Activated T-cell treated with anti-CD3 and anti-CD28 coated beads, Interleukin-2, amount 50 U/mL, for 1 hour (primary cell): ENCODE results near the gene CELSR1.

Experiments
- DNase-seq: peaks from one replicate; pipeline ENCODE4 v3.0.0-alpha.2; 2020

CELSR1 gene

DNA sequence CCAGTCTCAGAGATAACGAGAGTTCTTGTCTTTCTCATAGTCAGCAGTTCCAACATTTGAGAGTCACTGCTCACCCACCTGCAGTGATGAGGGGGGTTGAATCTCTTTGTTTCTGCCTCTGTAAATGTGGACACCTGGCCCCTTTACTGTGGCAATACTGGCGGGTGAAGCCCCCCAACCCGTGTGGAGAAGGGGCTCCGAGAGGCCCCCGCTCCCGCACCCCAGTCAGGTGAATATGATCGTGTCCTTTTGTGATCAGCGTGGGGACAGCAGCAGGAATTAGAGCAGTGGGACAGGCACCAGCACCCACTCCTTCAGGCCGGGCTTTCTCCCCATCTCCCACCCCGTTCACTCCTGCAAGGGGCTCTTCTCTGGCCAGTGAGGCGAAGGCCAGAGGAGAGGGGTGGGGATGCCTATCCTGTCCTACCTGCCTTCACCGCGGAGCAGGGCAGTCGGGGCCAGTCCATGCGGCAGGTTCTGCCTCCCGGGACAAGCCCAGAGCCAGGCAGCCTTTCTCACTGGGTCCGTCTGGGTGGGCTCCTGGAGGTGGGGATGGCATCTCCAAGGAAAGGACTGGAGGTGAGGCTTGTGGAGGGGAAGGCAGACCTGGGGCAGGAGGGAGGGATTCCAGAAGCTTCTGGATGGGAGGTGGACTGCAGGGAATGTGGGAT lies 12.7 kb upstream of the CELSR1 start:
- no peak for DNase-seq

DNA sequence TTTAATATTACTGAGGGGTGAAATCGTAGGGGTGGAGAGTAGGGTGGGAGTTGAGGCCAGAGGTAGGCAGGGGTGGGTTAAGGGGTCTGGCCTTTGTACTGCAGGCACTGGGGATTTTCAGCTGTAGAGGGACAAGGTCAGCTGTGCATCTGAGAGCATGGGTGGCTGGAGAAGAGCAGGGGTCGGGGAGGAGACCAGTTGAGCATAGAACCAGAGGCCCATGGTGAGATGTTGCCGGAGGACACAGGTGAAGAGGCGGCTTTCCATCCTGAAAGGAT lies 12.1 kb upstream of the CELSR1 start:
- no peak for DNase-seq

DNA sequence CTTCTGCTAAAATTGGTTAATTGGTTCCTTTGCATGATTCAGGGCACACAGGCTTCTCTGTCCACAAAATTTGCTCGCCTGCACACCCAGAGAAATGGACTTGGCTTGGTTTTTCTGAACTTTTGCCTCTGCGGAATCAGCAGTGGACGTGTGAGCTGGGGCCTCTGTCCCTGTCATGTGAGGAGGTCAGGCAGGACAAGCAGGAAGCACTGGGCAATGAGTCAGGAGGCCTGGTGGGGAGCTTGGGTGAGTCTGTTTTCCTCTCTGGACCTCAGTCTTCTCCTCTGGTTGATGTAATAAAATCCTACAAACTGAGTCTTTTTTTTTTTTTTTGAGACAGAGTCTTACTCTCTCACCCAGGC lies 10.4 kb upstream of the CELSR1 start:
- no peak for DNase-seq

DNA sequence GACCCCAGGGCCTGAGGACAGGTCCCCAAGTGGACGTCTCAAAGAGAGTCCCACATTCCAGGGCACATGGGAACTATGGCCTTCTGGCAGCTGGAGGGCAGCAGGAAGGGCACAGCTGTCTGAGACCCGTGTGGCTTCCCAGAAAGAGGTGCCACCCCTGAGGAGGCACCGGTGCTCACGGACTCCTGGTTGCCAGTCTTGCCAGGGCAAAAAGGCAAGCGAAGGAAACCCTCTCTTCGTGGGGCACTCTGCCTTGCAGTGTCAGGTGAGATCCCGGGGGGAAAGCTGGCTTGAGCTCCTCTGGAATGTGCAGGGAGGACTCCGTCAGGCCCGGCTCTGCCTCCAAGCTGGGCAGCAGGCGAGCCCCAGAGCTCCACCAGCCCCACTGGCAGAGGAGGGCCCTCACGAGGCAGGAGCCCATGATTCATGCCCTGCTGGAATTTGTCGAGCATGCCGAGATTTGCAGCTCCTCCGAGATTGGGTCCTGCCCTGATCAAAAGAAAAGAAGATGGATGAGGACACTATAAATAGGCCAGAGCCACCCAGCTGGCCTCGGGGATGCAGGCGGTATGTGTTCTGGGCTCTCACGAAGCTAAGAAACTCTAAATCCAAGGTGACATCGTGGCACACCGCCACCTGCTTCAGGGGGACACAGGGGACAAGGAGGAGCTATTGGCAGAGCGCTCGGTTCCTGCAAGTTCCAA lies 9.9 kb upstream of the CELSR1 start:
- no peak for DNase-seq

DNA sequence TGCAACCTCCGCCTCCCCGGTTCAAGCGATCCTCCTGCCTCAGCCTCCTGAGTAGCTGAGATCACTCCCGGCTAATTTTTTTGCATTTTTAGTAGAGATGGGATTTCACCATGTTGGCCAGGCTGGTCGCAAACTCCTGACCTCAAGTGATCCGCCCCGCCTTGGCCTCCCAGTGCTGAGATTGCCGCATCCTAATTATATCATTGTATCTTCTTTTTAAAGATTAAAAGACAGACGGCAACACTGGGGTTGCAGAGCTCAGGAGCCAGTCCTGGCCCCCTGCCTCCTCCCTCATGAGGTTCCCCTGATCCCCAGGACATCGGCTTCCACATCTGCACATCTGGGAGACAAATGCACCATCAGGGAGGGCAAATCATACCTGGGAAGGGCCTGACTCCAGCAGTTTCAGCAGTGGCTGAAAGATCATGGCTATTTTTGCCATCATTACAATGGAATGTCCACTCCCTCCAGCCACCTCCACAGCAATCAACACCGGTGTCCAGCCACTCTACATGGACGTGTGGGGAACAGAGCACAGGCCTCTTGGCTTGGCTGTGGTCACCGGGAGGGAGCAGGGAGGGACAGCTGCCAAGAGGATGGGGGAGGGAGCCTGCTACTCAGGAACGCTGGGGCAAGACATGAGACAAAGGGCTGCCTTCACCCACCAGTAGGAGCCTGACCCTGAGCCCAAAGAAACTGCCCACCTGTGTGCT lies 9.2 kb upstream of the CELSR1 start:
- DNase-seq = no peak

DNA sequence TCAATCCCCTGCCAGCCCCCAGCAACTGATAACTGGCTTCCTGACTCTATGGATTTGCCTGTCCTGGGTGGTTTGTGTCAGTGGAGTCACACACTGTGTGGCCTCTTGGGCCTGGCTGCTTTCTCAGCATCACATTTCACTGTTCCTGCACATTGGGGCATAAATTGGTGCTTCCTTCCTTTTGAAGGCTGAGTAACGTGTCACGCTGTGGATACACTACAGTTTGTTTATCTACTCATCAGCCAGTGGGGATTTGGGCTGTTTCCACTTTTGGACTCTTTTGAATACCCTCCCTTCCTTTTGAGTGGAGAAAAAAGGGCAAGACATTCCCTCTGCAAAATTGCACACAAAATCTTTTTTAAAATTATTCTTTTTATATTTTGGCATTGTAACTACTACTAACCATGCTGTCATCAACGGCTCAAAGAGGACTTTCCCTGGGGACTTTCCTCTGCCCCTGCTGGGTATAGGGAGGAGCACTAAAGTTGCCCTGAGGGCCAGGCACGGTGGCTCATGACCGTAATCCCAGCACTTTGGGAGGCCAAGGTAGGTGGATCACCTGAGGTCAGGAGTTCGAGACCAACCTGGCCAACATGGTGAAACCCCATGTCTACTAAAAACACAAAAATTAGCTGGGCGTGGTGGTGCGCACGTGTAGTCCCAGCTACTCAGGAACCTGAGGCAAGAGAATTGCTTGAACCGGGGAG lies 7.8 kb upstream of the CELSR1 start:
- DNase-seq = no peak

DNA sequence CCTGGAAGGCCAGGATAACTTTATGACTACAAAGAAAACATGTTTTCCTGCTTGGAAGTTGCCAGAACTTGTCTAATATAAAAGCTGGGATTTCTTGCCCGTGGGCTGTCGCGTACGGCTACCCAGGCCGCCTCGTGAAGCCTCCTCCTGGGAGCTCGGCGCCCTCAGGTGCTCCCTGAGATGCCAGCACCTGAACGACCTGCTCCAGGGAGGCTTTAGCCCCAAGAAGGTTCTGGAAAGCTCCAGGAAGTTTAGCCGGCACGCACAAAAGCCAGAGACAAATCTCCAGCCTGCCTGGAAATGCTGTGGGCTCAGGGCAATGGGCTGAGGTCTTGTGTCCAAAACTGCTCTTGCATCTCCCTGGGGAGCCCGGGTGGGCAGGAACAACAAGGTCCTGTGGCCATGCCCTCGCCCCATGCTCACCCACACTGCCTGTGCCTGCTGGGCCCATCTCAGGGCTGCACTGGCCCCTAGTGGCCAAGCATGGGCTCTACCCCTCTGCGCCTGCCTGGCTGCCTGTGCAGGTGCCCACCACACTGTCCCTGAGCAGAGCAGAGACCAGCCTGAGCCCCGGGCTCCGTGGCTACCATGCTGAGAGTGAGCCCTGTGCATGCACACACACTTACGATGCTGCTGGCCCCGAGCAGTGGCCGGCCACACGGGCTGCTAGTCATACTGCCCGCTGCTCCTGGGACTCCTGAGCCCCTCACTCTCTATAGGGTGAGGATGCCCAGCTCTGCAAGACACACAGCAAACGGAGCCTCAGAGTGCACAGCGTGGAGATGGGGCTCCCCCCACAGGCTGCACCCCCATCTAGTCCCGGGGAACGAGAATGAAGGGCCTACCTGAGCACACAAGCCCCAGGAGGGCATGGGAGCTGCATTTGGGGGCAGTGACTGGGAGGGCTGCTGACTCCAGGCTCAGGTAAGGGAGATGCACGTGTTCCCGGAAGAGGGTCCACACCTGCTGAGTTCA lies 4.9 kb upstream of the CELSR1 start:
- peak; percentile 76 for DNase-seq

DNA sequence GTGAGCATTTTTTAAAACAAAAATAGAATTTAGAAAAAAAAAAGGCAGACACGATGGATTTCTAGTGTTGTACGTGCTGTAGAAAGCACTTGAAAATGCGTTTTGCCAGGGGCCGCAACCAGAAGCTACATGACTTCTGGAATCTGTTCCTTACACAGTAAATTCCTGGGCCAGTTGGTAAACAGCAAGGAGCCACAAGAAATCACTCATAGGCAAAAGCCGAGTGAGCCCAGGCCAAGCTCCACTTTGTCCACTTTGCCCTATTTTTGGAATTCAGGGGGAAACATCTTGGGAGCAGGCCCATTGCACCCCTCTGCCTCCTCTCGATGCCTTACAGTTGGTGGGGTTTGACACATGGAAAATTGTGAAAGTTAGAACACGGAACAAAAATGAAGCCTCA lies 4.1 kb upstream of the CELSR1 start:
- DNase-seq = no peak

DNA sequence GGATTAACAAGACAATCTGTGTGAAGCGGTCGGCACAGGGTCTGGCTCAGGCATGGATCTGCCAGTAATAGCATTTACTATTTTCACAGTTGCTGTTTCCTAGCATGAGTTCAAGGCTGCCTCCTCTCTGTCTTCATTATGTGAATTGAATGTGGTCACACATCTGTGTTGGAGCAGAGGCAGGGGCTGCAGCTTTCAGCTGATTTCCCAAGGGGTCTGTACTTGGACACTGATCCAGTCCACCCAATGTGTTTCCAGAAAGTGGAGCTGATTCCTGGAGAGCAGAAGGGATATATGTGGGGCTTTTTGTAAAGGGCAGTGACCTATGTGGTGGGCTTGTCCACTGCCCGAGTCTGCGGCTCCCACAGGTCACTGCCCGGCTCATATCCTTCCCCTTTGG lies 3.5 kb upstream of the CELSR1 start:
- no peak for DNase-seq

DNA sequence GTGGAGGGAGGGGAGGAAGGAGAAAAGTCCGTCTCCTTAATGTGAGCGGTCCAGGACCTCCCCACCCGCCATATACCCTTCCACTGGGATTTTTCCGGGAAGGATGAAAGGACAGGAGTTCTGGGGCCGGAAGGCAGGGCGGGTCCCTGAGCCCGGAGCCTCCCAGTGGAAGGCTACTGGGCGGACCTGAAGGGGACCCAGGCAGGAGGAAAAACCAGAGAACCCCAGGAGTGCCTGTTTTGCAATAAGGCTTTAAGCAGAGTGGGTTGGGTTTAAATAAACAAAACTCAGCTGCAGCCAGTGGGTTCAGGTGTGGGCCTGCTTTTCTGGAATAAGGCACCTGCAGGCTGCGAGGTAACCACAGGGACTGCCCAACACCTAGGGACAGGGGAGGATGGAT lies 1.7 kb upstream of the CELSR1 start:
- no peak for DNase-seq

DNA sequence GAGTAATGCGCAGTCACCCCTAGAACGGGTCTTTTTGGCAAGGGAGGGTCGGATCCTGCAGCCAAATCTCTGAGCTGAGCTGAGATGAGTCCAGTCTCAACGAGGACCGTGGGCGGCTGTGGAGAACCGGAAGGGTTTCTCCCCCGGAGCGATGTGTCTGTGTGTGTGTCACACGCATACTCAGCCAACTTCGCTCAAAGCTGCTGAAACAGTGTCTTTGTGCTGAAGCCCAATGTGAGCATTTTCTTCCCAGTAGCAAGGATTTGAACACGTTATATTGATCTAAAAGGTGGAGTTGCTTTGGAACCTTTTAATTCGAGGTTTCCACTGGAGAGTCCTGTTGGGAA lies 1.4 kb upstream of the CELSR1 start:
- no peak for DNase-seq

DNA sequence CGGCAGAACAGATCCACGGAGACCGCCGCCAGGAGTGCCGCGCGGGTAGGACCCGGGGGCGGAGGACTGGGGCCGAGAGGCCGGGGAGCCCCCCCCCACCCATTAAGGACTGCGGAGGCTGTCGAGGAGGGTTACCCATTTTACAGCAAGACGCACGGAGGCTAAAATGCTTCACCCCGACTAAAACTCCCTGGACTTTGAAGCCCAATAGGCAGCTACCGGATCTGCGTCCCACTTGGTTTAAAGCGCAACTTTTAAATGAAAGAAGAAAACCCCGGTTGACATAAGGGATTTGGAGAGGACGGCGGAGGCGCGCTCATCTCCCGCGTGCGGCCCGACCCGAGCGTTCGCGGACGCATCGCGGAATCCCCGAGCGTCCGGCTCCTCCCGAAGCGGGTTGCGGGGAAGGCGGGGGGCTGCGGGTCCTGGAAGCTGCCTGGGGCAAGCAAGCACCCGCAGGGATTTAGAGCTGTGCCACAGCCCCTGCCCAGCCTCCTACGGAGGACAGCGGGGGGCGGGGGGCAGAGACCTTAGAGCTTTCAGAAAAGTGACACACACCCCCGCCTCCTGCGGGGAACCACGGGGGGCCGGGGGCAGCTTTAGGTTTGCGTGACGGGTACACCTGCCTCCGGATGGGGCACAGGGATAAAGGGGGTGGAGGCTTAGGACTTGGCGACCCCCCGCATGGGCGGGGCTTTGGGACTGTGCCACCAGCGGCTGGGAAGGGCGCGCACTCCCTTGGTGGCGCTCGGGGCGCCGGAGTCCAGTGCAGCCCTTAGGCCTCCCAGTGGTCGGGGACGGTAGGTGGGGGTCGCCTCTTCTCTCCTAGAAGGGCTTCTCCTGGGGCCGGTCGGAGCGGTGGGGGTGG lies 760 bp upstream of the CELSR1 start:
- DNase-seq = no peak

DNA sequence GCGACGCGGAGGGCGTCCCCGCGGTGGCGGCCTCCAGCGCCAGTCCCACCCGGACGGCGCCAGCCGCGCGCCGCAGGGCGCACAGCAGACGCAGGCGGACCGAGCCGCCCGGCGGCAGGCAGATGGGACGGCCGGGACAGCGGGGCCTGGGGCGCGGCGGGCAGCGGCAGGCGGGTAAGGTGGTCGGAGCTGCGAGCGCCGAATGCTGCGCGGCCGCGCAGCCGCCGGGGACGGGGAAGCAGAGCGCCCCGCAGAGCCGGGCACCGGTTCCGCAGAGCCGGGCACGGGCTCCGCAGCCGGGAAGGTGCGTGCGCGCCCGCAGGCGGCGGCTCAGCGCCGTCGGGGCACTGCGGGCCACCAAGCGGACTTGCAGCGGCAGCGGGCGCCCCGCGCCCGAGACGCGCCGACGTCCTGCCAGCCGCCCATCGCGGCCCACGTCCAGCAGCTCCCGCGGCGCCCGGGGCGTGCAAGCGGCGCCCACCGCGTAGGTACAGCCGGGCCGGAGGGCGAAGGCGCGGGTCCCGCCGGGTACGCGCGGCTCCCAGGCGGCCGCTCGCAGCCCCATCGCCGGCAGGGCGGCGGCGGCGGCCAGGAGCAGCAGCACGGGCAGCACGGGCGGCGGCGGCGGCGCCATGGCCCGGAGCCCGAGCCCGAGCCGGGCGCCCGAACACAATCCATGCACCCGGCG lies 739 bp downstream of the CELSR1 start:
- no peak for DNase-seq

DNA sequence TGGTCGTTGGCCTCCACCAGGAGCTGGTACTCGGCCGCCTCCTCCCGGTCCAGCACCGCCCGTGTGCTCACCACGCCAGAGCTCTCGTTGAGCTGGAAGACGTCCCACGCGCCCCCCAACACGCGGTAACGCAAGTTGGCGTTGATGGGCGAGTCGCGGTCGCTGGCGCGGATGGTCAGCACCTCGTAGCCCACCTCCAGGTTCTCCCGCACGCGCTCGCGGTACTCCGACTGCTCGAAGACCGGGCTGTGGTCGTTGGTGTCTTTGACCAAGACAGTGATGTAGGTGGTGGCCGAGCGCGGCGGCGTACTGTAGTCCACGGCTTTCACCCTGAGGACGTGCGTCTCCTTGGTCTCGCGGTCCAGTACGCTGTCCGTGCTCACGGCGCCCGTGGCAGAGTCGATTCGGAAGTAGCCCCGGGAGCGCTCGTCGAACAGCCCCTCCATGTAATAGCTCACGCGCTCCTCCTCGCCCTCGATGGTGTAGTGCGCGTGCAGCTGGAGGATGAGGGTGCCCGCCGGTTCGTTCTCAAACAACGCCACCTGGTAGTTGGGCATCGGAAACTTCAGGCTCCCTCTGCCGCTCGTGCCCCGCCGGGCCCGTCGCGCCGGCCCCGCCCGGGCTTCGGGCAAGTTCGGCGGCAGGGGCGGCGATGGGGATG lies 1.4 kb downstream of the CELSR1 start:
- no peak for DNase-seq

DNA sequence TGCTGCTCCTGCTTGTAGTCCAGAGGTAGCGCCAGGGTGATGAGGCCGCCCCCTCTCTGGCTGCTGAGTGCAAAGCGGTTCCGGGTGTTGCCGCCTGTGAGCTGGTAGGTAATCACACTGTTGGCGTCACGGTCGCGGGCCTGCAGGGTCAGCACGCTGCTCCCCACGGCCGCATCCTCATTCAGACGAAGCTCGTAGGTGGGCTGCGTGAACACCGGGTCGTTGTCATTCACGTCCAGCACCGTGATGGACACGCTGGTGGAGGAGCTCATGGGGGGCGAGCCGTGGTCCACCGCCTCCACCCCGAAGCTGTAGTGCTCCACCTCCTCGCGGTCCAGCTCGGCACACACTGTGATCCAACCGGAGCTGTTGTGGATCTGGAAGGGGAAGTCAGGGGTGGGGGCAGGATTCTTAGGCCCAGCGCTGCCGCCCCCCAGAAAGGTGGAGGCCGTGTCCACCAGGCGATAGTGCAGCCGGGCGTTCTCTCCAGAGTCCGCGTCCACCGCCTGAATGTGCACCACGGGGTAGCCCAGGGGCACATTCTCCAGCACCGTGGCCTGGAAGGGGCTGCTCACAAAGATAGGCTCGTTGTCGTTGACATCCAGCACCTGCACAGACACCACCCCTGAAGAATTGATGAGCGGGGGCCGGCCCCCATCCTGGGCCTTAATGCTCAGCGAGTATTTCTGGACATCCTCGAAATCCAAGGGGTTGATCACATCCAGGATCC lies 2.4 kb downstream of the CELSR1 start:
- no peak for DNase-seq

DNA sequence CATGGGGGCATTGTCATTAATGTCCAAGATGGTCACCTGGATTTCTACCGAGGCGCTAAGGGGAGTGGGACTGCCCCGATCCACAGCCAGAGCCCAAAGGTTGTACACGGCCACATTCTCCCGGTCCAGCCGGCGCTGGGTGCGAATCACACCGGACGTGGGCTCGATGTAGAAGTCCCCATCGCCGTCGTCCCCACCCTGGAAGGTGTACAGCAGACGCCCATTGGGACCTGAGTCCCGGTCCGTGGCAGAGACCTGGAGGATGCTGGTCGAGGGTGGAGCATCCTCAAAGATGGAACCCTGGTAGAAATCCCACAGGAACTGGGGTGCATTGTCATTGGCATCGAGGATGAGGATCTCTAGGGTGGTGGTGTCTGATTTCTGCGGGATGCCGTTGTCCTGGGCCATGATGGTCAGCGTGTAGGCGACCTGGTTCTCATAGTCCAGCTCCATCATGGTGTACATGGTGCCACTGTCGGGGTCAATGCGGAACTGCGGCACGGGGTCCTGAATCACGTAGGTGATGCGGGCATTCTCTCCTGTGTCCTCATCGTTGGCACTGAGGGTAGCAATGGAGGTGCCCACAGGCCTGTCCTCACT lies 3.1 kb downstream of the CELSR1 start:
- no peak for DNase-seq

DNA sequence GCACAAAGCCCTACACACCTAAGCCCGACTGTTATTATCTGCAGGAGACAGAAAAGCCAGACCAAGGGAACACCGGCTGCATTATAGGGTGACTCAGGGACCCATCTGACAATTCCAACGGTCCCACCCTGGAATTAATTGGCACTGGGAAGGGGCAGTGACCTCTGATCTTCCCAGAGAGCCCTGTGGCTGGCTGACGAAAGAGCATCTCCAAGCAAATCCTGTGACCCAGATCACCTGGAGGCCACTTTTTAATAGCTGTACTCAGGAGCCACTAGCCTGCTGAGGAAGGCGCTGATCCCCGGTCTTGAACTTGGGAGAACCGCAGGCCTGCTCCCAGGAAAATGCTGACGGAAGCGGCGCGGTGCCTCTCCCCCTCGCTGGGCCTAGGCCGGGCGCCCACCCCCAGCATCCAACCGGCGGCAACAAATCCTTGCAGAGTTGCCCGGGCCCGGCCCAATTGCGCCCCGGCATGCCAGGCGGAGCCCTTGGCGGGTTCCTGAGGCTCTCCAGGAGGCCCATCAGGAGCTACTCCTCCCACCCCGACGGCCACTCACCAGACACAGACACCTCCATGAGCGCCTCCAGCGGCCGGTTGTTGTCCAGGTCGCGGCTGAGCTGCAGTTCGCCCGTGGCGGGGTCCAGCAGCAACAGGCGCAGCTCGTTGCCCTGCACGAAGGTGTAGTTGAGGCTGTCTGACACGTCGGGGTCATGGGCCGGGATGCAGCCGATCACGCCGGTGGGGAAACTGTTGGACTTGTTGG lies 4.2 kb downstream of the CELSR1 start:
- DNase-seq = no peak

DNA sequence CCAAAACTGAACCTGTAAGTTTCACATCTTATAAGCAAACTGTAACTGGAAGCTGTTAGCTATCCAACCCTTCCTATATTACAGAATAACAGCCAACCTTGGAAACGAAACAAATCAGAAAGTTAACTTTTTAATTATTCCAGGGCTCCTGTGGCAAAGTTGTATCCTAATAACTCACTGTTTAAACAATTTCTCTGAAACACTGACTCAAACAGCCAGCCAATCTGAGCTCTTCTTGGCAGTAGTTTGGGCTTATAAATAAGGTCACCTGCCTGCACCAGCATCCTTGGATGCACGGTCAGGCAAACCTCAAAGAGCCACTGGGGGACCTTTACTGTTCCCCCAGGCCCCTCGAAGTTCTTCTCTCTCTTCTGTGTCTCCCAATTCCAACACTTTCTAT lies 5.0 kb downstream of the CELSR1 start:
- no peak for DNase-seq
